ENCODE results near the gene SELENOS. TPM values are rescaled to one million over a fixed set of nuclear protein-coding genes. Genes with fewer than 3 reads are reported as not detected.
A peak's percentile ranks its signal among the peaks of the same experiment; 100 is the strongest.

The SELENOS gene
- total RNA-seq, 1 donor from 2014 or later: 32.0 TPM

DNA sequence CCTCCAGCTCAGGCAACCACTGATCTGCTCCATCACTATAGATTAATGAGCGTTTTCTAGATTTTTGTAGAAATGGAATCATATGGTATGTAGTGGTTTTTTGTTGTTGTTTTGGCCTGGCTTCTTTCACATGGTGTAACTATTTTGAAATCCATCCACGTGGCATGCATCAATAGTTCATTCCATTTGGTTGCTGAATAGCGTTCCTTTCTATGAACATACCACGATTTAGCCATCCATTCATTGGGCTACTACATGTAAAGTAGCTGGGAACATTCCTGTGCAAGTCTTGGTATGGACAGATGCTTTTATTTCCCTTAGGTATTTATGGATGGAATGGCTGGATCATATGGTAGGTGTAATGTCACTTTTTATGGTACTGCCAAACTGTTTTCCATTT, 14.7 kb downstream of the SELENOS start:
- Histone ChIP-seq H3K27me3 (no peaks in the 10 kb centered on the region), H3K4me1 (peaks cover 0 to 10% of the 10 kb centered on the region in 2 donors), H3K36me3 (no peaks in the 10 kb centered on the region), H3K4me3 (no peak overlapping the region), H3K9me3 (no peaks in the 10 kb centered on the region), H3K27ac (no peak overlapping the region)
- intact Hi-C loops (cut with DNase I): no loop called here
- TF ChIP-seq, protein P1, sequence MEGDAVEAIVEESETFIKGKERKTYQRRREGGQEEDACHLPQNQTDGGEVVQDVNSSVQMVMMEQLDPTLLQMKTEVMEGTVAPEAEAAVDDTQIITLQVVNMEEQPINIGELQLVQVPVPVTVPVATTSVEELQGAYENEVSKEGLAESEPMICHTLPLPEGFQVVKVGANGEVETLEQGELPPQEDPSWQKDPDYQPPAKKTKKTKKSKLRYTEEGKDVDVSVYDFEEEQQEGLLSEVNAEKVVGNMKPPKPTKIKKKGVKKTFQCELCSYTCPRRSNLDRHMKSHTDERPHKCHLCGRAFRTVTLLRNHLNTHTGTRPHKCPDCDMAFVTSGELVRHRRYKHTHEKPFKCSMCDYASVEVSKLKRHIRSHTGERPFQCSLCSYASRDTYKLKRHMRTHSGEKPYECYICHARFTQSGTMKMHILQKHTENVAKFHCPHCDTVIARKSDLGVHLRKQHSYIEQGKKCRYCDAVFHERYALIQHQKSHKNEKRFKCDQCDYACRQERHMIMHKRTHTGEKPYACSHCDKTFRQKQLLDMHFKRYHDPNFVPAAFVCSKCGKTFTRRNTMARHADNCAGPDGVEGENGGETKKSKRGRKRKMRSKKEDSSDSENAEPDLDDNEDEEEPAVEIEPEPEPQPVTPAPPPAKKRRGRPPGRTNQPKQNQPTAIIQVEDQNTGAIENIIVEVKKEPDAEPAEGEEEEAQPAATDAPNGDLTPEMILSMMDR (IDR thresholded peaks at IDR 0.05): no peak
- no peak for DNase-seq (ENCODE audit: low spot score in 2 of 2)

DNA sequence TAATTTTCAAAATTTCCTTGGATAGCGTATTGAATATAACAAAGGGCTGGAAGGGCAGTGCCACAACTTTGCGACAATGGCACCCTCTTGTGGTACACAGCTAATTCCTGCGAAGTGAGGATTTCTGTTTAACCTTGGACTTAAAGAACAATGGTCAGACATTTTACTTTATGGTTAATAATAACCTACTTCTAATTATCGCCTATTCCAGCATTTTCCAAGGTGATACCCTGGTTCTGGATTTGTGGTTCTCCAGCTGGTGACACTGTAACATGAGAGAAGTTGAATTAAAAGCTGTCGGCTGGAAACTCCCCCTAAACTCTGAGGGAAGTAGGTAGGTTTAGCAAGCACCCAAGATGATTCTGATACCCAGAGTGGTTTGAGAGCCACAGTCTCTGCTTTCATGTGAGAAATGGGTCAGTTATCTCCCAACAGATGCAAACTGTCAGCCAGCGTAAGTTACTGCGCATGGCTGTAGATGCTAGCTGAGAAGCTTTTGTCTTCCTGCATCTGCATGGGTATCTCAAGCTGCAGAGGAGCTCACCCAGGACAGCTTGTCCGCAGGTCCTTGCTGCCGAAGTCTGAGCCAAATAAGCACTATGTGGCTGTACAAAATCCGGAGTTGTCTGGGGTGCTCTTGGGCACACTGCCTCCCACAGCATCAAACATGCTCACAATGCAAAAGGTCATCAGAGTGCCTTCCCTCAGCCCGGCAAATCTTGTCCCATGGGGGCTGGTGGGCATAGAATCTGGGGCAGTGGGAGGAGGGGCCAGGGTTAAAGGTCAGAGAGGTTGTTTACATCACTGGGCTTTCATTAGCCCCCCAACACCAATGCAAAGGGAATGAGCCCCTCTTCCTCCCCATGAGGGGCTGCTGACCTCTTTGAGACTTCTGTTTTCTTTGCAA, 18.8 kb downstream of the SELENOS start:
- no peak overlapping the region for H3K4me3 ChIP-seq
- TF ChIP-seq, protein P1 (IDR thresholded peaks at IDR 0.05): peak; percentile 74 to 84 (median 77)
- no peak for DNase-seq (ENCODE audit: low spot score in 2 of 2)
- H3K36me3 ChIP-seq: no peaks in the 10 kb centered on the region
- H3K27me3 ChIP-seq: no peaks in the 10 kb centered on the region
- intact Hi-C loops (cut with DNase I): loop anchor here (1.0 to 10.0 kb wide), 4 partner anchors 170 to 654 kb away; partner anchors contain the start of genes ASB7, LINS1 and LRRK1
- no peaks in the 10 kb centered on the region for H3K4me1 ChIP-seq
- no peak overlapping the region for H3K27ac ChIP-seq
- H3K9me3 ChIP-seq: no peaks in the 10 kb centered on the region

- no peak overlapping the region for H3K4me3 ChIP-seq
- DNase-seq (ENCODE audit: low spot score in 2 of 2): peak in 1 of 2 donors; percentile 13
- H3K9me3 ChIP-seq: no peaks in the 10 kb centered on the region
- H3K4me1 ChIP-seq: peaks cover 0 to 7% of the 10 kb centered on the region in 2 donors
- no peak overlapping the region for H3K27ac ChIP-seq
- H3K36me3 ChIP-seq: no peaks in the 10 kb centered on the region
- no peaks in the 10 kb centered on the region for H3K27me3 ChIP-seq
- TF ChIP-seq, protein P1 (IDR thresholded peaks at IDR 0.05): no peak
- intact Hi-C loops (cut with DNase I): loop anchor here (5.0 to 10.0 kb wide), 2 partner anchors 339 to 652 kb away; partner anchors contain the start of genes ASB7, LINS1 and LRRK1
Measured at GRCh38 chr15:101256757-101257156, 20.5 kb downstream of the SELENOS start.

DNA sequence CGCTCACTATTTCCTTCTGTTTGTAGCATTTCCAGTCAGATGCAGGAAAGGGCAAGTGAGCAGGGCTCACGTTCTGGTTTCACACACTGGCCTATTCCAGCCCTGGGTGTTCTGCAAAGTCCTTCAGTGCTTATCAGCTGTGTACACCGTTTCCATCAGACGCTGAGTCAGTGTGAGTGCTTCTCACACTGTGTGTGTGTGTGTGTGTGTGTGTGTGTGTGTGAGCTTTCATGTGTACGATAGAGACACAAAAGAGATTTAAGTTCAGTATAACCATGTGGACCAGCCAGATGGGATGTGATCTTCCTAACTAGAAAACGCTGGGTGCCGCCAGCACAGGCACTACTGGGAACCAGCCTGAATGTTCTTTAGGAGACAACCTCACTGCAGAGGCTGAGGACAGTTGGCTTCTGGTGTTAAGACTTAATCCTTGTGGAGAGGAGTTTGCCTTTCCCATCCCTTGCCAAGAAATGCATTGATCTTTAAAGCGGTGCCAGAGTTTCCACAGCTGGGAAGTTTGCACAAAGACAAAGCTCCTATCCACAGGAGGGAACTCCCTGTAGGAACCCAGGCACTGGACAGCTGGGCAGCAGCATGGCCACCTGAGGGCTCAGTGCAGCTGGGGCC, 21.6 kb downstream of the SELENOS start:
- intact Hi-C loops (cut with DNase I): loop anchor here (5.0 to 10.0 kb wide), 2 partner anchors 338 to 651 kb away; partner anchors contain the start of genes ASB7, LINS1 and LRRK1
- TF ChIP-seq, protein P1 (IDR thresholded peaks at IDR 0.05): no peak
- no peaks in the 10 kb centered on the region for H3K27me3 ChIP-seq
- no peak overlapping the region for H3K27ac ChIP-seq
- H3K36me3 ChIP-seq: no peaks in the 10 kb centered on the region
- peaks cover 0 to 7% of the 10 kb centered on the region in 2 donors for H3K4me1 ChIP-seq
- H3K4me3 ChIP-seq: no peak overlapping the region
- H3K9me3 ChIP-seq: no peaks in the 10 kb centered on the region
- peak in 1 of 2 donors; percentile 53 for DNase-seq (ENCODE audit: low spot score in 2 of 2)

- DNase-seq (ENCODE audit: low spot score in 2 of 2): no peak
- H3K27me3 ChIP-seq: no peaks in the 10 kb centered on the region
- intact Hi-C loops (cut with DNase I): loop anchor here (5.0 to 10.0 kb wide), 2 partner anchors 338 to 650 kb away; partner anchors contain the start of genes ASB7, LINS1 and LRRK1
Measured at GRCh38 chr15:101255051-101255395, 22.3 kb downstream of the SELENOS start.

More at GRCh38 chr15:101255051-101255395, 22.3 kb downstream of the SELENOS start:
- Histone ChIP-seq H3K36me3 (no peaks in the 10 kb centered on the region), H3K4me1 (peaks cover 0 to 13% of the 10 kb centered on the region in 2 donors), H3K4me3 (no peak overlapping the region), H3K27ac (no peak overlapping the region), H3K9me3 (no peaks in the 10 kb centered on the region)
- TF ChIP-seq, protein P1 (IDR thresholded peaks at IDR 0.05): no peak
